GM23338 (cell line): Measurements from ENCODE around the gene BRAP. TPM values are rescaled to one million over a fixed set of nuclear protein-coding genes. Genes with fewer than 3 reads are reported as not detected.

ENCODE experiments used
- ATAC-seq: fragments of 200-7000 bp; cut with Tn5 transposase; 3 replicates; pipeline ENCODE4 v1.9.1; 2020
- DNase-seq: peaks from one replicate; pipeline ENCODE4 v3.0.0-alpha.2; 2015; ENCODE audit warnings: low spot score
- H2AFZ ChIP-seq: fragments of 200-600 bp; sonication (generic); 2 replicates; pipeline ENCODE4 v1.8.0; 2016; ENCODE audit warnings: antibody characterized with exemption, mild to moderate bottlenecking, moderate library complexity
- H3F3A ChIP-seq: fragments of 200-600 bp; sonication (generic); replicated peaks from 2 replicates; pipeline ENCODE4 v1.8.0; 2017; ENCODE audit warnings: antibody characterized with exemption, mixed run types, low read depth
- H3K27ac ChIP-seq: fragments of 200-600 bp; sonication (generic); 2 replicates; pipeline ENCODE4 v1.6.1; 2016; ENCODE audit warnings: low read depth
- H3K27me3 ChIP-seq: fragments of 200-600 bp; sonication (generic); 2 replicates; pipeline ENCODE4 v1.8.0; 2016; ENCODE audit warnings: mild to moderate bottlenecking, mixed run types, moderate library complexity; ENCODE audit not compliant: insufficient read depth
- H3K36me3 ChIP-seq: fragments of 200-600 bp; sonication (generic); 2 replicates; pipeline ENCODE4 v1.8.0; 2016; ENCODE audit warnings: mild to moderate bottlenecking; ENCODE audit not compliant: insufficient read depth
- H3K4me1 ChIP-seq: fragments of 200-600 bp; sonication (generic); 2 replicates; pipeline ENCODE4 v1.8.0; 2016; ENCODE audit warnings: mild to moderate bottlenecking, moderate library complexity; ENCODE audit not compliant: insufficient read depth
- H3K4me2 ChIP-seq: fragments of 200-600 bp; sonication (generic); 2 replicates; pipeline ENCODE4 v1.7.1; 2017; ENCODE audit warnings: mixed run types
- H3K4me3 ChIP-seq: fragments of 200-600 bp; sonication (generic); 2 replicates; pipeline ENCODE4 v1.6.1; 2016; ENCODE audit warnings: mixed run types
- H3K79me2 ChIP-seq: fragments of 200-600 bp; sonication (generic); replicated peaks from 2 replicates; pipeline ENCODE4 v1.8.0; 2017; ENCODE audit warnings: mild to moderate bottlenecking; ENCODE audit not compliant: insufficient read depth
- H3K9me2 ChIP-seq: fragments of 200-600 bp; sonication (generic); 2 replicates; pipeline ENCODE4 v1.8.0; 2017; ENCODE audit not compliant: insufficient read depth
- H4K20me1 ChIP-seq: fragments of 200-600 bp; sonication (generic); replicated peaks from 2 replicates; pipeline ENCODE4 v1.8.0; 2017; ENCODE audit warnings: mild to moderate bottlenecking; ENCODE audit not compliant: insufficient read depth
- H3K27ac Mint-ChIP-seq: 2 replicates; pipeline ENCODE4 v1.8.0; 2020; ENCODE audit warnings: inconsistent platforms, mild to moderate bottlenecking, moderate library complexity, mixed read lengths
- H3K27me3 Mint-ChIP-seq: 3 replicates; pipeline ENCODE4 v1.8.0; 2022; ENCODE audit warnings: low read depth, mild to moderate bottlenecking, moderate library complexity, mixed read lengths, inconsistent platforms; ENCODE audit not compliant: insufficient read depth, poor library complexity
- H3K36me3 Mint-ChIP-seq: 3 replicates; pipeline ENCODE4 v1.8.0; 2021; ENCODE audit warnings: low read depth, mild to moderate bottlenecking, inconsistent platforms, moderate library complexity, mixed read lengths
- H3K4me1 Mint-ChIP-seq: 3 replicates; pipeline ENCODE4 v1.8.0; 2020; ENCODE audit warnings: mild to moderate bottlenecking, inconsistent platforms, mixed read lengths
- H3K4me3 Mint-ChIP-seq: 3 replicates; pipeline ENCODE4 v1.8.0; 2021; ENCODE audit warnings: moderate library complexity, mild to moderate bottlenecking, inconsistent platforms, mixed read lengths
- H3K9me3 Mint-ChIP-seq: 3 replicates; pipeline ENCODE4 v1.8.0; 2020; ENCODE audit warnings: moderate library complexity, mild to moderate bottlenecking, inconsistent platforms, mixed read lengths
- EZH2 ChIP-seq: fragments of 200-600 bp; sonication (generic); IDR thresholded peaks from one replicate; pipeline ENCODE4 v1.8.0; 2017; ENCODE audit warnings: antibody characterized with exemption, mild to moderate bottlenecking, low read depth; ENCODE audit not compliant: unreplicated experiment
- NANOG ChIP-seq: IDR thresholded peaks from 2 replicates; pipeline ENCODE4 v1.6.1; 2016; ENCODE audit warnings: antibody characterized with exemption, borderline replicate concordance
- STAT1 ChIP-seq: IDR thresholded peaks from one replicate; pipeline ENCODE4 v1.6.1; 2016; ENCODE audit warnings: antibody characterized with exemption; ENCODE audit not compliant: unreplicated experiment
- ZNF114 ChIP-seq: fragments of 250-450 bp; sonication (Bioruptor Pico); IDR thresholded peaks from 2 replicates; pipeline ENCODE4 v1.5.0; 2020; ENCODE audit warnings: mild to moderate bottlenecking, moderate library complexity
- ZNF331 ChIP-seq: fragments of 250-450 bp; sonication (Bioruptor Pico); IDR thresholded peaks from 2 replicates; pipeline ENCODE4 v1.5.0; 2020; ENCODE audit warnings: low read depth, mild to moderate bottlenecking, moderate library complexity
- polyA plus RNA-seq: library from polyadenylated mRNA; unstranded; fragments of >200 nt; fragmentation: Nextera tagmentation; extraction: Ambion mirVana; gene quantifications from 2 replicates; pipeline ENCODE4 v1.2.1, GENCODE V29; 2016
- total RNA-seq: library from RNA; depleted of rRNA; stranded (reverse); fragments of >200 nt; shearing (Covaris generic); gene quantifications from 2 replicates; pipeline ENCODE4 v1.2.3, GENCODE V29; 2014
- TF ChIP-seq, protein P1 (sequence below), 2 experiments: fragments of 200-600 bp in 1 of 2; sonication (generic) in 1 of 2; conservative IDR thresholded peaks; 2 replicates each; pipeline versions ENCODE4 v1.5.1 to v1.6.1; 2016 to 2017; ENCODE audit warnings: antibody characterized with exemption in 2 of 2, low read depth in 2 of 2, mild to moderate bottlenecking in 2 of 2, moderate library complexity in 1 of 2
- TF ChIP-seq, protein P2 (sequence below): fragments of 250-450 bp; sonication (Bioruptor Pico); IDR thresholded peaks from 2 replicates; pipeline ENCODE4 v1.5.0; 2020; ENCODE audit warnings: mild to moderate bottlenecking, moderate library complexity
- TF ChIP-seq, protein P3 (sequence below): IDR thresholded peaks from one replicate; pipeline ENCODE4 v1.6.1; 2018; ENCODE audit warnings: antibody characterized with exemption; ENCODE audit not compliant: unreplicated experiment

Gene BRAP
- total and polyA plus RNA-seq, 2 experiments from 2014 or later: 14.9 to 19.4 TPM

DNA sequence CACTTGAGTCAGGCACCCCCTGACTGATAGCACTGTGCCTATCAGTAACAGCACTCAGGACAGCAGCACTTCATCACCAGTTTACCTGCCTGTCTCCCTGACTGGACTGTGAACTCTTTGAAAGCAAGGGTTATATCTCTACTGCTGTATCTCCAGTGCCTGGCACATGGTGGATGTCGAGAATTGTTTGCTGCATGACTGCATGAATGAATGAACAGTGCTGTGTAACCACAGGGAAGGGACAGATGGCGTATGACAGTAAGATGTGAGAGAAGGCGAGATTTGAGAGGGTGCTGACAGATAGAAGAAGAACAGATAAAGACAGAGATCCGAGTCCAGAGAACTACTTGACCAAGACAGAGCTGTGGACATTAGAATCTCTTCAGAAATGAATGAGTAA is 29.7 kb downstream of the BRAP start:
- H3K4me3 ChIP-seq: no peak overlapping the region
- ATAC-seq: no peak
- no peaks in the 10 kb centered on the region for H3K4me1 ChIP-seq
- Mint-ChIP-seq H3K27ac (no peak overlapping the region), H3K36me3 (peaks cover 62% of the 10 kb centered on the region), H3K4me1 (no peaks in the 10 kb centered on the region), H3K27me3 (peaks cover 2% of the 10 kb centered on the region), H3K9me3 (no peaks in the 10 kb centered on the region), H3K4me3 (no peak overlapping the region)
- no peak for DNase-seq
- no peaks in the 10 kb centered on the region for H3K27me3 ChIP-seq
- no peak overlapping the region for H2AFZ ChIP-seq
- peaks cover 3% of the 10 kb centered on the region for H4K20me1 ChIP-seq
- no peaks in the 10 kb centered on the region for H3F3A ChIP-seq
- no peak for TF ChIP-seq NANOG
- TF ChIP-seq, protein P1, sequence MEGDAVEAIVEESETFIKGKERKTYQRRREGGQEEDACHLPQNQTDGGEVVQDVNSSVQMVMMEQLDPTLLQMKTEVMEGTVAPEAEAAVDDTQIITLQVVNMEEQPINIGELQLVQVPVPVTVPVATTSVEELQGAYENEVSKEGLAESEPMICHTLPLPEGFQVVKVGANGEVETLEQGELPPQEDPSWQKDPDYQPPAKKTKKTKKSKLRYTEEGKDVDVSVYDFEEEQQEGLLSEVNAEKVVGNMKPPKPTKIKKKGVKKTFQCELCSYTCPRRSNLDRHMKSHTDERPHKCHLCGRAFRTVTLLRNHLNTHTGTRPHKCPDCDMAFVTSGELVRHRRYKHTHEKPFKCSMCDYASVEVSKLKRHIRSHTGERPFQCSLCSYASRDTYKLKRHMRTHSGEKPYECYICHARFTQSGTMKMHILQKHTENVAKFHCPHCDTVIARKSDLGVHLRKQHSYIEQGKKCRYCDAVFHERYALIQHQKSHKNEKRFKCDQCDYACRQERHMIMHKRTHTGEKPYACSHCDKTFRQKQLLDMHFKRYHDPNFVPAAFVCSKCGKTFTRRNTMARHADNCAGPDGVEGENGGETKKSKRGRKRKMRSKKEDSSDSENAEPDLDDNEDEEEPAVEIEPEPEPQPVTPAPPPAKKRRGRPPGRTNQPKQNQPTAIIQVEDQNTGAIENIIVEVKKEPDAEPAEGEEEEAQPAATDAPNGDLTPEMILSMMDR (conservative IDR thresholded peaks at IDR 0.05; ENCODE audit: low read depth in 2 of 2): no peak
- no peak for TF ChIP-seq ZNF331 (CRISPR knock-in tag)
- no peak for TF ChIP-seq EZH2
- no peak for TF ChIP-seq STAT1
- TF ChIP-seq, protein P2, sequence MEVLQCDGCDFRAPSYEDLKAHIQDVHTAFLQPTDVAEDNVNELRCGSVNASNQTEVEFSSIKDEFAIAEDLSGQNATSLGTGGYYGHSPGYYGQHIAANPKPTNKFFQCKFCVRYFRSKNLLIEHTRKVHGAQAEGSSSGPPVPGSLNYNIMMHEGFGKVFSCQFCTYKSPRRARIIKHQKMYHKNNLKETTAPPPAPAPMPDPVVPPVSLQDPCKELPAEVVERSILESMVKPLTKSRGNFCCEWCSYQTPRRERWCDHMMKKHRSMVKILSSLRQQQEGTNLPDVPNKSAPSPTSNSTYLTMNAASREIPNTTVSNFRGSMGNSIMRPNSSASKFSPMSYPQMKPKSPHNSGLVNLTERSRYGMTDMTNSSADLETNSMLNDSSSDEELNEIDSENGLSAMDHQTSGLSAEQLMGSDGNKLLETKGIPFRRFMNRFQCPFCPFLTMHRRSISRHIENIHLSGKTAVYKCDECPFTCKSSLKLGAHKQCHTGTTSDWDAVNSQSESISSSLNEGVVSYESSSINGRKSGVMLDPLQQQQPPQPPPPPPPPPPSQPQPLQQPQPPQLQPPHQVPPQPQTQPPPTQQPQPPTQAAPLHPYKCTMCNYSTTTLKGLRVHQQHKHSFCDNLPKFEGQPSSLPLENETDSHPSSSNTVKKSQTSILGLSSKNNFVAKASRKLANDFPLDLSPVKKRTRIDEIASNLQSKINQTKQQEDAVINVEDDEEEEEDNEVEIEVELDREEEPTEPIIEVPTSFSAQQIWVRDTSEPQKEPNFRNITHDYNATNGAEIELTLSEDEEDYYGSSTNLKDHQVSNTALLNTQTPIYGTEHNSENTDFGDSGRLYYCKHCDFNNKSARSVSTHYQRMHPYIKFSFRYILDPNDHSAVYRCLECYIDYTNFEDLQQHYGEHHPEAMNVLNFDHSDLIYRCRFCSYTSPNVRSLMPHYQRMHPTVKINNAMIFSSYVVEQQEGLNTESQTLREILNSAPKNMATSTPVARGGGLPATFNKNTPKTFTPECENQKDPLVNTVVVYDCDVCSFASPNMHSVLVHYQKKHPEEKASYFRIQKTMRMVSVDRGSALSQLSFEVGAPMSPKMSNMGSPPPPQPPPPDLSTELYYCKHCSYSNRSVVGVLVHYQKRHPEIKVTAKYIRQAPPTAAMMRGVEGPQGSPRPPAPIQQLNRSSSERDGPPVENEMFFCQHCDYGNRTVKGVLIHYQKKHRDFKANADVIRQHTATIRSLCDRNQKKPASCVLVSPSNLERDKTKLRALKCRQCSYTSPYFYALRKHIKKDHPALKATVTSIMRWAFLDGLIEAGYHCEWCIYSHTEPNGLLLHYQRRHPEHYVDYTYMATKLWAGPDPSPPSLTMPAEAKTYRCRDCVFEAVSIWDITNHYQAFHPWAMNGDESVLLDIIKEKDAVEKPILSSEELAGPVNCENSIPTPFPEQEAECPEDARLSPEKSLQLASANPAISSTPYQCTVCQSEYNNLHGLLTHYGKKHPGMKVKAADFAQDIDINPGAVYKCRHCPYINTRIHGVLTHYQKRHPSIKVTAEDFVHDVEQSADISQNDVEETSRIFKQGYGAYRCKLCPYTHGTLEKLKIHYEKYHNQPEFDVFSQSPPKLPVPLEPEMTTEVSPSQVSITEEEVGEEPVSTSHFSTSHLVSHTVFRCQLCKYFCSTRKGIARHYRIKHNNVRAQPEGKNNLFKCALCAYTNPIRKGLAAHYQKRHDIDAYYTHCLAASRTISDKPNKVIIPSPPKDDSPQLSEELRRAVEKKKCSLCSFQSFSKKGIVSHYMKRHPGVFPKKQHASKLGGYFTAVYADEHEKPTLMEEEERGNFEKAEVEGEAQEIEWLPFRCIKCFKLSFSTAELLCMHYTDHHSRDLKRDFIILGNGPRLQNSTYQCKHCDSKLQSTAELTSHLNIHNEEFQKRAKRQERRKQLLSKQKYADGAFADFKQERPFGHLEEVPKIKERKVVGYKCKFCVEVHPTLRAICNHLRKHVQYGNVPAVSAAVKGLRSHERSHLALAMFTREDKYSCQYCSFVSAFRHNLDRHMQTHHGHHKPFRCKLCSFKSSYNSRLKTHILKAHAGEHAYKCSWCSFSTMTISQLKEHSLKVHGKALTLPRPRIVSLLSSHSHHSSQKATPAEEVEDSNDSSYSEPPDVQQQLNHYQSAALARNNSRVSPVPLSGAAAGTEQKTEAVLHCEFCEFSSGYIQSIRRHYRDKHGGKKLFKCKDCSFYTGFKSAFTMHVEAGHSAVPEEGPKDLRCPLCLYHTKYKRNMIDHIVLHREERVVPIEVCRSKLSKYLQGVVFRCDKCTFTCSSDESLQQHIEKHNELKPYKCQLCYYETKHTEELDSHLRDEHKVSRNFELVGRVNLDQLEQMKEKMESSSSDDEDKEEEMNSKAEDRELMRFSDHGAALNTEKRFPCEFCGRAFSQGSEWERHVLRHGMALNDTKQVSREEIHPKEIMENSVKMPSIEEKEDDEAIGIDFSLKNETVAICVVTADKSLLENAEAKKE (CRISPR knock-in tag): no peak
- TF ChIP-seq, protein P3, sequence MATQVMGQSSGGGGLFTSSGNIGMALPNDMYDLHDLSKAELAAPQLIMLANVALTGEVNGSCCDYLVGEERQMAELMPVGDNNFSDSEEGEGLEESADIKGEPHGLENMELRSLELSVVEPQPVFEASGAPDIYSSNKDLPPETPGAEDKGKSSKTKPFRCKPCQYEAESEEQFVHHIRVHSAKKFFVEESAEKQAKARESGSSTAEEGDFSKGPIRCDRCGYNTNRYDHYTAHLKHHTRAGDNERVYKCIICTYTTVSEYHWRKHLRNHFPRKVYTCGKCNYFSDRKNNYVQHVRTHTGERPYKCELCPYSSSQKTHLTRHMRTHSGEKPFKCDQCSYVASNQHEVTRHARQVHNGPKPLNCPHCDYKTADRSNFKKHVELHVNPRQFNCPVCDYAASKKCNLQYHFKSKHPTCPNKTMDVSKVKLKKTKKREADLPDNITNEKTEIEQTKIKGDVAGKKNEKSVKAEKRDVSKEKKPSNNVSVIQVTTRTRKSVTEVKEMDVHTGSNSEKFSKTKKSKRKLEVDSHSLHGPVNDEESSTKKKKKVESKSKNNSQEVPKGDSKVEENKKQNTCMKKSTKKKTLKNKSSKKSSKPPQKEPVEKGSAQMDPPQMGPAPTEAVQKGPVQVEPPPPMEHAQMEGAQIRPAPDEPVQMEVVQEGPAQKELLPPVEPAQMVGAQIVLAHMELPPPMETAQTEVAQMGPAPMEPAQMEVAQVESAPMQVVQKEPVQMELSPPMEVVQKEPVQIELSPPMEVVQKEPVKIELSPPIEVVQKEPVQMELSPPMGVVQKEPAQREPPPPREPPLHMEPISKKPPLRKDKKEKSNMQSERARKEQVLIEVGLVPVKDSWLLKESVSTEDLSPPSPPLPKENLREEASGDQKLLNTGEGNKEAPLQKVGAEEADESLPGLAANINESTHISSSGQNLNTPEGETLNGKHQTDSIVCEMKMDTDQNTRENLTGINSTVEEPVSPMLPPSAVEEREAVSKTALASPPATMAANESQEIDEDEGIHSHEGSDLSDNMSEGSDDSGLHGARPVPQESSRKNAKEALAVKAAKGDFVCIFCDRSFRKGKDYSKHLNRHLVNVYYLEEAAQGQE: no peak
- no peak for TF ChIP-seq ZNF114 (CRISPR knock-in tag)
- H3K4me2 ChIP-seq: no peak overlapping the region
- H3K27ac ChIP-seq: no peak overlapping the region
- H3K36me3 ChIP-seq: peaks cover 36% of the 10 kb centered on the region
- H3K79me2 ChIP-seq: no peaks in the 10 kb centered on the region
- H3K9me2 ChIP-seq: no peaks in the 10 kb centered on the region
